ENCODE measurements around the gene CARS2. TPM values are rescaled to one million over a fixed set of nuclear protein-coding genes. Genes with fewer than 3 reads are reported as not detected.
"Not testable (repeated sequence)": the region's sequence is repeated elsewhere in the genome, so short reads cannot be mapped to it uniquely, and the experiment has no call there.

CARS2 gene
- total RNA-seq, 4 donors from 2014 or later, result 49.0 to 78.1 (median 68.4) TPM

DNA sequence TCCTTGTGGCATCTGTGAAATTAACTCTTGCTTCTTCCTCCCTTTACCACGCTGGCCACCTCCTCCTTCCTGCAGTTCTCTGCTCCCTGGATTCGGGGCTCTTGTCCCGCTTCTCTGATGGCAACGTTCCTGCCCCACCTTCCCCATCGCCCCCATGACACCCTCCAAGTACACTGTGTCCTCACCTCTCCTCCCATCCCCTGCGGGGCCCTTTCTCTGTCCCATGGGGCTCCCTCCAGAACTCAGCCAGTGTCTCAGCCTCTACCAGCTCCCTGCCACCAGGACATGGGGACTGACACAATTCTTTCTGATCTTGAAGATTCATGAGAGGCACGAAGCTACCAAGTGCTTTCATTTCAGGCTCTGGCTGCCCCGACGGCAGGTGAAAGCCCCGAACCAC lies 9.1 kb downstream of the CARS2 start:
- intact Hi-C loops (cut with DNase I), result loop anchor here (10.0 kb wide), 1 partner anchor 118 kb away; no protein-coding TSS in a partner anchor

DNA sequence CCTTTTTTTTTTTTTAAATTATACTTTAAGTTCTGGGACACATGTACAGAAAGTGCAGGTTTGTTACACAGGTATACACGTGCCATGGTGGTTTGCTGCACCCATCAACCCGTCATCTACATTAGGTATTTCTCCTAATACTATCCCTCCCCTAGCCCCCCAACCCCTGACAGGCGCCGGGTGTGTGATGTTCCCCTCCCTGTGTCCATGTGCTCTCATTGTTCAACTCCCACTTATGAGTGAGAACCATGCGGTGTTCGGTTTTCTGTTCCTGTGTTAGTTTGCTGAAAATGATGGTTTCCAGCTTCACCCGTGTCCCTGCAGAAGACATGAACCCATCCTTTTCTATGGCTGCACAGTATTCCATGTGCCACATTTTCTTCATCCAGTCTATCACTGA lies 10.1 kb downstream of the CARS2 start:
- not testable (repeated sequence) for H3K4me1 ChIP-seq; H3K9me3 ChIP-seq; H3K27ac ChIP-seq; DNase-seq; H3K27me3 ChIP-seq; H3K4me3 ChIP-seq (replicated peaks in 1 of 3)
- 91 to 93% methylated on average over 7 of the region's 7 CpGs for WGBS, 2 donors
- H3K36me3 ChIP-seq, result peaks cover 27 to 29% of the 10 kb centered on the region in 2 donors
- intact Hi-C loops (cut with DNase I), result loop anchor here (10.0 kb wide), 1 partner anchor 119 kb away; no protein-coding TSS in a partner anchor

More for the DNA sequence above, 9.1 kb downstream of the CARS2 start:
- H3K27me3 ChIP-seq, result no peaks in the 10 kb centered on the region
- no peak overlapping the region for H3K27ac ChIP-seq
- no peaks in the 10 kb centered on the region for H3K9me3 ChIP-seq
- no peaks in the 10 kb centered on the region for H3K4me1 ChIP-seq
- TF ChIP-seq, protein P1, sequence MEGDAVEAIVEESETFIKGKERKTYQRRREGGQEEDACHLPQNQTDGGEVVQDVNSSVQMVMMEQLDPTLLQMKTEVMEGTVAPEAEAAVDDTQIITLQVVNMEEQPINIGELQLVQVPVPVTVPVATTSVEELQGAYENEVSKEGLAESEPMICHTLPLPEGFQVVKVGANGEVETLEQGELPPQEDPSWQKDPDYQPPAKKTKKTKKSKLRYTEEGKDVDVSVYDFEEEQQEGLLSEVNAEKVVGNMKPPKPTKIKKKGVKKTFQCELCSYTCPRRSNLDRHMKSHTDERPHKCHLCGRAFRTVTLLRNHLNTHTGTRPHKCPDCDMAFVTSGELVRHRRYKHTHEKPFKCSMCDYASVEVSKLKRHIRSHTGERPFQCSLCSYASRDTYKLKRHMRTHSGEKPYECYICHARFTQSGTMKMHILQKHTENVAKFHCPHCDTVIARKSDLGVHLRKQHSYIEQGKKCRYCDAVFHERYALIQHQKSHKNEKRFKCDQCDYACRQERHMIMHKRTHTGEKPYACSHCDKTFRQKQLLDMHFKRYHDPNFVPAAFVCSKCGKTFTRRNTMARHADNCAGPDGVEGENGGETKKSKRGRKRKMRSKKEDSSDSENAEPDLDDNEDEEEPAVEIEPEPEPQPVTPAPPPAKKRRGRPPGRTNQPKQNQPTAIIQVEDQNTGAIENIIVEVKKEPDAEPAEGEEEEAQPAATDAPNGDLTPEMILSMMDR (IDR thresholded peaks at IDR 0.05), result no peak
- TF ChIP-seq POLR2A (IDR thresholded peaks at IDR 0.05), result no peak
- H3K4me3 ChIP-seq (replicated peaks in 1 of 3), result no peak overlapping the region
- H3K36me3 ChIP-seq, result peaks cover 32 to 35% of the 10 kb centered on the region in 2 donors
- WGBS, 2 donors, result 91 to 93% methylated on average over 10 of the region's 10 CpGs
- no peak for DNase-seq

DNA sequence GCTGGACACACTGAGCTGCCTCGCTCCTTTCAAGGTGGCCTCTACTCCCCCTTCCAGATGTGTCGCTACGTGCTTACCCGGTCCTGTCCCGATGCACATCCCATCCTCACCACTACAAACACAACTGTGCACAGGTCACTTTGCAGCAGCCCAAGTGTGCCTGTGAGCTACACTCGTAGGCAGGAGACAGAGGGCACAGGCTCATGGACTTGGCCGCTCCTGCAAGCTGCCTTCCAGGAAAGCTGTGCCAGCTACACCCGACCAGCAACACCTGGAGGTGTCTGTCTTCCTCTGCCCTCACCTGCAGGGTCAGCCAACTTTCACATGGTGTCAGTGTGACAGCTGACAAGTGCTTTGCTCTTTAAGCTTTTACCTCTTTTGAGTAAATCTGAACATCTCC lies 15.4 kb downstream of the CARS2 start:
- TF ChIP-seq, protein P1 (IDR thresholded peaks at IDR 0.05), result no peak
- no peak for TF ChIP-seq POLR2A (IDR thresholded peaks at IDR 0.05)
- intact Hi-C loops (cut with DNase I), result loop anchor here (10.0 kb wide), 1 partner anchor 124 kb away; no protein-coding TSS in a partner anchor
- Histone ChIP-seq H3K27me3 (no peaks in the 10 kb centered on the region), H3K4me1 (no peaks in the 10 kb centered on the region), H3K36me3 (peaks cover 5 to 24% of the 10 kb centered on the region in 2 donors), H3K9me3 (no peaks in the 10 kb centered on the region), H3K4me3 (replicated peaks in 1 of 3) (no peak overlapping the region), H3K27ac (no peak overlapping the region)
- no peak for DNase-seq
- WGBS, 2 donors, result 94 to 98% methylated on average over 7 to 8 of the region's 8 CpGs

DNA sequence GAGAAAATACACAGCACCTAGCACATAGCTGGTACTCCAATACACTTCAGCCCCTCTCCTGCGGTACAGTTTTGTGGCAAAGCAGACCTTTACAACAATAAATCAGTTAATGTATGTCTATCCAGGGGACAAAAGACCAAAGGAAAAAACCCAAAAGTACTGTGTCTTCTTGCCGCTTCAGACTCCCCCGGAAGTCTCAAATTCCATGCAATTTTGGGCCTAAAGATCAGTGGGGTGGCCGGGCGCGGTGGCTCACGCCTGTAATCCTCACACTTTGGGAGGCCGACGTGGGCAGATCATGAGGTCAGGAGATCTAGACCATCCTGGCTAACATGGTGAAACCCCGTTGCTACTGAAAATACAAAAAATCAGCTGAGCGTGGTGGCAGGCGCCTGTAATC lies 16.2 kb downstream of the CARS2 start:
- peaks cover 5 to 28% of the 10 kb centered on the region in 2 donors for H3K36me3 ChIP-seq
- no peaks in the 10 kb centered on the region for H3K27me3 ChIP-seq
- intact Hi-C loops (cut with DNase I), result loop anchor here (10.0 kb wide), 1 partner anchor 125 kb away; no protein-coding TSS in a partner anchor
- H3K4me1 ChIP-seq, result no peaks in the 10 kb centered on the region
- DNase-seq, result no peak
- 93 to 94% methylated on average over 12 of the region's 12 CpGs for WGBS, 2 donors
- no peak overlapping the region for H3K27ac ChIP-seq
- H3K4me3 ChIP-seq (replicated peaks in 1 of 3), result no peak overlapping the region
- TF ChIP-seq, protein P1 (IDR thresholded peaks at IDR 0.05), result no peak
- TF ChIP-seq POLR2A (IDR thresholded peaks at IDR 0.05), result no peak
- H3K9me3 ChIP-seq, result no peaks in the 10 kb centered on the region

DNA sequence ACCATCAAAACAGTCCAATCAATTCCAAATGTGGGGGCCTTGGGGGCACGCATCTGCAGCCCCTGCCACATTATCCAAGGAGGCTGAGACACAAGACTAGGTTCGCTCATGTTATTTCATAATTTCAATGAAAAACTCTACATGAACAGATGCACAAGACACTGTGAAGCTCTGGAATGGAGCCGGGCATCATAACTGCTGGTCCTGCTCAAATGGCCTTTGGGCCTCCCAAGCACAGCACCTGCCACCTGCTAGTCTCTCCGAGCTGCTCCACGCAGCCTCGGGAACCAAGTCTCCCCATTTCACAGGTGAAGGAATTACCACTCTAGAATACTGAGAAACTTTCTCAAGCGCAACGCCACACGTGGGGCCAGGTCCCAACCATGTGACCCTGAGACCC lies 16.9 kb downstream of the CARS2 start:
- peaks cover 5 to 26% of the 10 kb centered on the region in 2 donors for H3K36me3 ChIP-seq
- H3K27me3 ChIP-seq, result no peaks in the 10 kb centered on the region
- no peaks in the 10 kb centered on the region for H3K4me1 ChIP-seq
- no peak for DNase-seq
- WGBS, 2 donors, result 88 to 94% methylated on average over 9 of the region's 9 CpGs
- no peak overlapping the region for H3K27ac ChIP-seq
- no peak for TF ChIP-seq POLR2A (IDR thresholded peaks at IDR 0.05)
- TF ChIP-seq, protein P1 (IDR thresholded peaks at IDR 0.05), result no peak
- H3K9me3 ChIP-seq, result no peaks in the 10 kb centered on the region
- intact Hi-C loops (cut with DNase I), result no loop called here
- H3K4me3 ChIP-seq (replicated peaks in 1 of 3), result no peak overlapping the region
